HUES6 (cell line): ENCODE results near the gene UTS2B.

Experiments used
- H3K27ac ChIP-seq: 2 replicates; pipeline ENCODE4 v1.7.0; 2013; ENCODE audit warnings: low read depth, mild to moderate bottlenecking, low read length, inconsistent platforms
- H3K27me3 ChIP-seq: 2 replicates; pipeline ENCODE4 v1.6.1; 2013; ENCODE audit warnings: low read length; ENCODE audit not compliant: control insufficient read depth, insufficient read depth
- H3K36me3 ChIP-seq: 2 replicates; pipeline ENCODE4 v1.6.1; 2013; ENCODE audit warnings: low read length; ENCODE audit not compliant: control insufficient read depth, insufficient read depth
- H3K4me1 ChIP-seq: 2 replicates; pipeline ENCODE4 v1.6.1; 2013; ENCODE audit warnings: low read length; ENCODE audit not compliant: control insufficient read depth, insufficient read depth
- H3K4me3 ChIP-seq: 2 replicates; pipeline ENCODE4 v1.5.1; 2013; ENCODE audit warnings: low read depth, low read length
- H3K9ac ChIP-seq: one replicate; pipeline ENCODE4 v1.6.1; 2013; ENCODE audit warnings: mild to moderate bottlenecking, low read length
- H3K9me3 ChIP-seq: 2 replicates; pipeline ENCODE4 v1.6.1; 2013; ENCODE audit warnings: low read depth, low read length; ENCODE audit not compliant: control insufficient read depth, insufficient read depth

Gene UTS2B

GRCh38 chr3:191329654-191330529, at the start of gene UTS2B:
Gene UTS2B, minus strand, starts transcription at chr3:191330526. Its CDS starts 48,337 bp downstream, at chr3:191282189.
- peak within 1 kb of the TSS; percentile 66 for H3K9ac ChIP-seq
- H3K27ac ChIP-seq = peak within 1 kb of the TSS; percentile 54; the same call in 1 of the 2 replicates

GRCh38 chr3:191380001-191380400, 49.7 kb upstream of the UTS2B start:
- Histone ChIP-seq H3K4me1 (peaks cover 31% of the 10 kb centered on the region), H3K27ac (no peak overlapping the region), H3K36me3 (peaks cover 34% of the 10 kb centered on the region), H3K4me3 (no peak overlapping the region), H3K27me3 (no peaks in the 10 kb centered on the region), H3K9me3 (no peaks in the 10 kb centered on the region), H3K9ac (no peak overlapping the region)

More at GRCh38 chr3:191329654-191330529, at the start of gene UTS2B:
- no peaks in the 10 kb centered on the region for H3K36me3 ChIP-seq
- H3K9me3 ChIP-seq = no peaks in the 10 kb centered on the region
- peaks cover 33% of the 10 kb centered on the region; the same call in 1 of the 2 replicates for H3K4me1 ChIP-seq
- peak within 1 kb of the TSS; percentile 64 for H3K4me3 ChIP-seq
- peaks cover 15% of the 10 kb centered on the region for H3K27me3 ChIP-seq

- Histone ChIP-seq H3K27ac (no peak overlapping the region), H3K9me3 (no peaks in the 10 kb centered on the region), H3K4me3 (no peak overlapping the region), H3K36me3 (peaks cover 36% of the 10 kb centered on the region), H3K9ac (no peak overlapping the region), H3K27me3 (no peaks in the 10 kb centered on the region), H3K4me1 (peaks cover 31% of the 10 kb centered on the region)
Observed at GRCh38 chr3:191379446-191379845, 49.1 kb upstream of the UTS2B start.

- peaks cover 31% of the 10 kb centered on the region for H3K4me1 ChIP-seq
- no peak overlapping the region for H3K9ac ChIP-seq
- H3K27ac ChIP-seq = no peak overlapping the region
- no peak overlapping the region for H3K4me3 ChIP-seq
- H3K36me3 ChIP-seq = peaks cover 36% of the 10 kb centered on the region
- no peaks in the 10 kb centered on the region for H3K9me3 ChIP-seq
- no peaks in the 10 kb centered on the region for H3K27me3 ChIP-seq
Observed at GRCh38 chr3:191378142-191378812, 48.0 kb upstream of the UTS2B start.

GRCh38 chr3:191376516-191377141, 46.3 kb upstream of the UTS2B start:
- peaks cover 24% of the 10 kb centered on the region for H3K36me3 ChIP-seq
- H3K4me1 ChIP-seq = peaks cover 22% of the 10 kb centered on the region
- no peaks in the 10 kb centered on the region for H3K27me3 ChIP-seq
- peak overlapping the region; percentile 50; the same call in 1 of the 2 replicates for H3K27ac ChIP-seq
- H3K9me3 ChIP-seq = no peaks in the 10 kb centered on the region
- no peak overlapping the region for H3K4me3 ChIP-seq
- H3K9ac ChIP-seq = no peak overlapping the region

GRCh38 chr3:191373327-191373726, 43.0 kb upstream of the UTS2B start:
- Histone ChIP-seq H3K9ac (no peak overlapping the region), H3K4me3 (no peak overlapping the region), H3K36me3 (peaks cover 13% of the 10 kb centered on the region), H3K4me1 (peaks cover 33% of the 10 kb centered on the region), H3K27me3 (no peaks in the 10 kb centered on the region), H3K27ac (no peak overlapping the region), H3K9me3 (no peaks in the 10 kb centered on the region)

- Histone ChIP-seq H3K9ac (no peak overlapping the region), H3K9me3 (no peaks in the 10 kb centered on the region), H3K27ac (no peak overlapping the region), H3K27me3 (no peaks in the 10 kb centered on the region), H3K36me3 (peaks cover 13% of the 10 kb centered on the region), H3K4me1 (peaks cover 36% of the 10 kb centered on the region), H3K4me3 (no peak overlapping the region)
Observed at GRCh38 chr3:191372122-191372521, 41.8 kb upstream of the UTS2B start.

- Histone ChIP-seq H3K9ac (no peak overlapping the region), H3K27ac (peak overlapping the region; percentile 74; the same call in 1 of the 2 replicates), H3K27me3 (no peaks in the 10 kb centered on the region), H3K4me1 (peaks cover 33% of the 10 kb centered on the region), H3K9me3 (no peaks in the 10 kb centered on the region), H3K4me3 (no peak overlapping the region), H3K36me3 (peaks cover 5% of the 10 kb centered on the region; the same call in 1 of the 2 replicates)
Observed at GRCh38 chr3:191369616-191370010, 39.3 kb upstream of the UTS2B start.

- H3K9me3 ChIP-seq = no peaks in the 10 kb centered on the region
- no peak overlapping the region for H3K9ac ChIP-seq
- no peak overlapping the region for H3K4me3 ChIP-seq
- H3K36me3 ChIP-seq = peaks cover 5% of the 10 kb centered on the region; the same call in 1 of the 2 replicates
- H3K27ac ChIP-seq = peak overlapping the region; percentile 74; the same call in 1 of the 2 replicates
- H3K4me1 ChIP-seq = peaks cover 35% of the 10 kb centered on the region
- no peaks in the 10 kb centered on the region for H3K27me3 ChIP-seq
Observed at GRCh38 chr3:191368755-191369615, 38.7 kb upstream of the UTS2B start.

GRCh38 chr3:191366675-191367074, 36.3 kb upstream of the UTS2B start:
- no peaks in the 10 kb centered on the region for H3K9me3 ChIP-seq
- no peak overlapping the region for H3K4me3 ChIP-seq
- no peak overlapping the region for H3K9ac ChIP-seq
- peaks cover 45% of the 10 kb centered on the region for H3K4me1 ChIP-seq
- peaks cover 12% of the 10 kb centered on the region for H3K36me3 ChIP-seq
- H3K27me3 ChIP-seq = no peaks in the 10 kb centered on the region
- no peak overlapping the region for H3K27ac ChIP-seq
